Renal cortical epithelial cell (primary cell): ENCODE results near the gene PARVB. TPM values are rescaled to one million over a fixed set of nuclear protein-coding genes. Genes with fewer than 3 reads are reported as not detected.

Experiments used
- DNase-seq: peaks from one replicate; pipeline ENCODE4 v3.0.0-alpha.2; 2011; ENCODE audit warnings: low read depth
- total RNA-seq: library from RNA; depleted of rRNA; stranded (reverse); fragments of >200 nt; gene quantifications from 2 replicates; pipeline ENCODE4 v1.2.3, GENCODE V29; 2014

PARVB gene, protein sequence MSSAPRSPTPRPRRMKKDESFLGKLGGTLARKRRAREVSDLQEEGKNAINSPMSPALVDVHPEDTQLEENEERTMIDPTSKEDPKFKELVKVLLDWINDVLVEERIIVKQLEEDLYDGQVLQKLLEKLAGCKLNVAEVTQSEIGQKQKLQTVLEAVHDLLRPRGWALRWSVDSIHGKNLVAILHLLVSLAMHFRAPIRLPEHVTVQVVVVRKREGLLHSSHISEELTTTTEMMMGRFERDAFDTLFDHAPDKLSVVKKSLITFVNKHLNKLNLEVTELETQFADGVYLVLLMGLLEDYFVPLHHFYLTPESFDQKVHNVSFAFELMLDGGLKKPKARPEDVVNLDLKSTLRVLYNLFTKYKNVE
- total RNA-seq: 20.3 and 37.5 TPM in 2 replicates

DNA sequence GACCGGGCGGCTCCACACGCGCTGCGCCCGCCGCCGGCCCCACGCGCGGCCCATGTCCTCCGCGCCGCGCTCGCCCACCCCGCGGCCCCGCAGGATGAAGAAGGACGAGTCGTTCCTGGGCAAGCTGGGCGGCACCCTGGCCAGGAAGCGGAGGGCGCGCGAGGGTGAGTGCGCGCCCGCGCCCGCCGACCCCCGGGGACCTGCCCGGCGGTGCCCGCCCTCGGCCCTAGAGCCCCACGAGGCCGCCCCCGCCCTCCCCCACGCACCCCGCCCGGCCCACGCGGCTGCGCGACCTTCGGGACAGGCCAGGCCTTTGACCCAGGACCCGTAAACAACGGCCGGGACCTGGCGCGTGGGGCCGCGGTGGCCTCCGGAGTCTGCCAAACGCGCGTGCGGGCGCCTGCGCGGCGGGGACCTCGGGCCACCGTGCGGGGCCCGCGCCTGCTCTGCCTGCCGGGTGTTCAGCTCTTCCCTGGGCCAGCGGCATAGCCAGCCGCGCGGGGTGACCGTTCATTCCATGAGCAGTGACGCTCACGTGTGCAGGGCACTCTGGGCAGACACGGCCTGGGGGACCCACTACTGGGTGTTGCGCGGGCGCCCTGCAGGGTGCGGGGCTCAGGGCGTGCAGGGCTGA is at the start of gene PARVB:
Gene PARVB, plus strand, starts transcription at position 15 of the 634 bp plus-strand sequence. Its CDS starts 38 bp downstream, at position 53.
- no peak for DNase-seq

DNA sequence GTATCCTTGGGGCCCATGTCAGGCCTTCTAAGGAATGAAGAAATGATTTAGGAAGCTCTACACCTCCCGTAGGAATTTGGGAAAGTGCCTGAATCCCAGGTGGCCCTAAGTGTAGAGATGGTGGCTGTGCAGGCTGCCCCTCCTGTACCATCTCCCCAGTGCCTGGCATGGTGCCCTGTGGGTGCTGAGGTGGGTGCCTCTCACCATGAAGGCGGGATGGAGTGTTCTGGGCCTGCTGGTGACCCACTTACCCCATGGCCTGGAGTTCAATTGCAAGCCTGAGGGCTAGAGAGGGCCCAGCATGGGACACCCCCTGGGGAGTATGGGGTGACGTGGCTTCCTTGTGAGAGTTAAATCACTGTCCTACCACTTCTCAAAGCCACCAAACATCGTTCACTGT is 49.1 kb upstream of the PARVB start:
- no peak for DNase-seq

- DNase-seq: no peak
These were observed 47.0 kb upstream of the PARVB start for GRCh38 chr22:43976861-43977795.

- no peak for DNase-seq
These were observed 45.5 kb upstream of the PARVB start for GRCh38 chr22:43978558-43978957.

- DNase-seq: no peak
These were observed 43.5 kb upstream of the PARVB start for GRCh38 chr22:43980579-43980978.

GRCh38 chr22:43980996-43981395 is 43.1 kb upstream of the PARVB start:
- DNase-seq: no peak

- no peak for DNase-seq
These were observed 40.3 kb upstream of the PARVB start for GRCh38 chr22:43983808-43984207.

- DNase-seq: no peak
These were observed 38.6 kb upstream of the PARVB start for GRCh38 chr22:43985532-43985931.

DNA sequence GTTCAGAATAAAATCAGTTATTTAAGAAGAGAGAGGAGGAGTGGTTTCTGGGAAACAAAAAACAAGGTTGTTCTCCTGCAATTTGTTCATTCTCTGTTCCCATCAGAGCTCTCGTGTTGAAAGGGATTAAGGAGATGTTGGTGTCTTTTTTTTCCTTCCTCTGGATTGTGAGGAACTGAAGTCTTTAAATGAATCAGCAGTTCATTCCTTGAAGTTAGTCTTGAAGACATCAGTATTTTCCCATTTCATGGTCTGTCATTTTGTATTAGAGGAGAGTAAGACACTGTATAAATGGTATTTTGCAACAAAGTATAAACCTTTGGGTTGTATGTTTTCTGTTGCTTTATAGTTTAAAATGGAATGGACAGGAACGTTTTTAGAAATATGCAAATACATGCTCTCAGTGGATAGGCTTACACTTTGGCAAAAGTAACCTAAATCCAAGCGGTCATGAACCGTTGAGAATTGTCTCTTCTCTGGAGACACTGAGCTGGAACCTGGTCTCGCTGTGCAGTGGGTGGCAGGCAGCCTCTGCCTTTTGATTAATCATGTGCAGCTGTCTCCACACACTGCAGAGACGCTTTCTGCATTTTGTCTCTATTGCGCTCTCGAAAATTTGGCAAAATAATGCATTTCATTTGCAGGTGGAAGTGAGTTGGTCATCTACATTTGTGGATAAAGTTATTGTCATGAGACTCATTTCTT is 35.8 kb upstream of the PARVB start:
- no peak for DNase-seq

DNA sequence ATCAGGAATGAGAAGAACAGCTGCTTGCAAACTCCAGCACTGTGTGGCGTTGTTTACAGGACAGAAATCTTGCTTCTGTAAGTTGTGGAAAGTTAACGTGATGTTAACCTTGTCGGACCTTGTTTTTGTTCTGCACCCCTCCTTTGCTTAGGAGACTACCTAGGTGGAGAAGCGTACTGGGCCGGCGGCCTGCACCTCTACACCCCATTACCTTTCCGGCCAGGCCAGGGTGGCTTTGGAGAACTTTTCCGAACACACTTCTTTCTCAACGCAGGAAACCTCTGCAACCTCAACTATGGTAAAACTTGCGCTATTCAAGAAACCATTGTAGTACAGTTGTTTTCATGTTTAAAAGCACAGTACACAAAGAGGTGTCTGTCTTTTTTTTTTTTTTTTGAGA is 35.1 kb upstream of the PARVB start:
- no peak for DNase-seq

GRCh38 chr22:43990044-43990443 is 34.1 kb upstream of the PARVB start:
- no peak for DNase-seq

GRCh38 chr22:43991316-43992020 is 32.6 kb upstream of the PARVB start:
- no peak for DNase-seq

DNA sequence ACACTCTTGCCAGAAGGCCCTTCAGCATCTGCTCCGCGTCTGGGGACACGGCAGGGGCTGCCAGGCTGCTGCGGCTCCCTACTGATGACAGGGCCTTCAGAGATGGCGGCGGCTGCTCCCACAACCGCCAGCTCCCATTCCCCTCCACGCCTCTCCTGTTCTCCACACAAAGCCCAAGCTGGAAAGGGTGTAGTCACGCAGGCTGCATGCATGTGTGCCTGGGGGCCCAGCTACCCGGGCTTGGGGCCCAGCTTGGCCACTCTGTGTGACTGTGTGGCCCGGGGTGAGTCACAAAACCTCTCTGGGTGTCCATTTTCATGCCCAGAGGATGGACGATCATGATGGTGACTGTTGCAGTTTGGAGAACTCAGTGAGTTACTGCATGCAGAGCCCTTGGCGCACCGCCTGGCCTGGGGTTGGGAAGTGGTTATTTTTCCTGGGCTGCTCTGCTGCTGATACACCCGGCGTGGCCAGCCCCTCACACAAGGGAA is 31.7 kb upstream of the PARVB start:
- no peak for DNase-seq

- peak; percentile 28 for DNase-seq
These were observed 30.9 kb upstream of the PARVB start for GRCh38 chr22:43993072-43993760.

DNA sequence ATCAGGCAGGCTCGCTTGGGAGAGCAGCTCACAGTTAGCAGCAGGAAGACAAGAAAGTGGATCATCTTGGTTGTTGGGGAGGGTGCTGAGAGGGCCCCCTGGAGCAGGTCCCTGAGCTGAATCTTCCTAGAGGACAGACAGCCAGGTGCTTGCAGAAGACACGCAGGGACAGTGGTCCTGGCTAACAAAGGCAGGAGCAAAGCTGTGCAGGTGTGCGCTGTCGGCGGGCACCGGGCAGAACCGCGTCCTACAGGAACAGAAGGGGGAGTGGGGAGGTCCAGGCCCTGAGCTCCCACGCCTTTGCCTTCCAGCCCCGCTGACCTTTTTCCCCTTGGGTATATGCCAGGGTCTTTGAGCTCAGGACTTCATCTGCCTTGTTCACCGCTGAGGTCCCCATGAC is 30.1 kb upstream of the PARVB start:
- DNase-seq: no peak

DNA sequence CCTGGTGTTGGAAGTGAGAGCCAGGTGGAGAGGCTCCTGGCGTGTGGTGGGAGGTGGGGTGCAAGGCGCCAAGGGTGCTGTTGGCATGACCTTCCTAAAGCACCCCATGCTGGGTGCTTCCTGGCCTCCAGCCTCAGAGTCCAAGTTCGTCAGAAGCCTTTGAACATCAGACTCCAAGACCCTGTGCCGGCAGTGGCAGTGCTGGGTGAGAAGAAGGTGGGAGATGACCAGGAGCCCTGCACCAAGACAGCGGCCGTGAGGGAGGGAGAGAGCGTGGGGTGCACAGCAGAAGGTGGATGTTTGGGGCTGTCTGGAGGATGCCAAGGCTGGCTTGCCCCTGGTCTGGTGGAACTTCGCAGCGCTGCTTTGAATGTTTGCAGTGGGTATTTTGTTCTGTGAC is 29.7 kb upstream of the PARVB start:
- DNase-seq: no peak

- no peak for DNase-seq
These were observed 28.9 kb upstream of the PARVB start for GRCh38 chr22:43995057-43995685.

- no peak for DNase-seq
These were observed 28.3 kb upstream of the PARVB start for GRCh38 chr22:43995798-43996169.

DNA sequence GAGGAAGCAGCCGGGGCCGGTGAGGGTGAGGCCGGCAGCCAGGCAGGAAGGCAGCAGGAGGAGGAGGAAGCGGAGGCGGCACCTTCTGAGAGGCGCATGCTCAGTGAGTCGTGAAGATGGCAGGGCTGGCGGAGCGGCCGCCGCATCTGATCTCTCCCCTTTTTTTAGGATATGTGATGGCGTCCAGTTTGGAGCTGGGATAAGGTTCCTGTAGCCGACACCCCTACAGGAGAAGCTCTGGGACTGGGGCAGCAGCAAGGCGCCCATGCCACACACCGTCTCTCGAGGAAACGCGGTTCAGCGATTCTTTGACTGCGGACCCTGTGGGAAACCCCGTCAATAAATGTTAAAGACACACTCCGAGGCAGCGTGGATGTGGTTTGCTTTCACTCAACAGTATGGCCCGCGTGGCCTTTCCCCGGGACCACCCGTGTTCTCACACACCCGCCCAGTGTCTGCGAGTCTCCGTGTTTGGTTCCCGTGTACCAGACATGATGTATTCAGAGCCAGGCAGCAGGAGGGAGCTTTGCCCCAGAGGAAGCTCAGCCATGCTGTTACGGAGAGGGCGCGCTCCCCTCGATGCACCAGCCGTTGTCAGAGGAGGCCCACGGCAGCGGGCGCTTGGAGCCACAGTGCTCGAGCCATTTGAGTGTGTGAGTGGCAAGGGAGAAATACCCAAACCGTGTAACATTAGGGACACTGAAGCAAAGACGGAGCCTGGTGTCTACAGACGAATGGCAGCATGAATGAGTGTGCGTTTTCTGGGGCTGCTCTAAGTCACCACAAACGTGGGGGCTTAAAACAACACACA is 27.7 kb upstream of the PARVB start:
- peak; percentile 5 for DNase-seq
